ENCODE measurements around the gene SHOC2.

The SHOC2 gene

DNA sequence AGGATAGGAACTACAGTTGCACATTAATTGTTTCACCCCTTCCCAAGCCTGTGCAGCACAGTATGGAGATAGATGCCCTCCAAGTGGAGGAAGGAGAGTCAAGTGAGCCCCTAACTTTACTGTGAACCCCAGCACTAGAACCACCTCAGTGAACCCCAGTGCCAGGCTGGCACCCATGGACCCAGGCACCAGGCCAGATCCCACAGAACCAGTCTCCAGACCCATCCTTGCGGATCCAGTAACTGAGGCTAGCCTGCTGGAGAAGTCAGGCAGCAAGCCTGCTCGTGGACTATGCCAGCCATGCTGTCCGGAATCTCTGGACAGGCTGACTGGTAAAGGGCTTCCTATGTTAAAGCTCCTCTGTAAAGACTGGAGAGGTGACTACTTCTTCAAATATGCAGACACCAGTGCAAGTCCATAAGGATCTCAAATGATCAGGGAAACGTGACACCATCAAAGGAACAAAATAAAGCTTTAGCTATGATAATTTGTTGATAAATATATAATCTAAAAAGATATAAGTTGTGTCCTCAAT is 27.7 kb downstream of the SHOC2 start:
- DNase-seq: no peak

GRCh38 chr10:110951381-110951780 is 32.0 kb downstream of the SHOC2 start:
- DNase-seq: no peak

DNA sequence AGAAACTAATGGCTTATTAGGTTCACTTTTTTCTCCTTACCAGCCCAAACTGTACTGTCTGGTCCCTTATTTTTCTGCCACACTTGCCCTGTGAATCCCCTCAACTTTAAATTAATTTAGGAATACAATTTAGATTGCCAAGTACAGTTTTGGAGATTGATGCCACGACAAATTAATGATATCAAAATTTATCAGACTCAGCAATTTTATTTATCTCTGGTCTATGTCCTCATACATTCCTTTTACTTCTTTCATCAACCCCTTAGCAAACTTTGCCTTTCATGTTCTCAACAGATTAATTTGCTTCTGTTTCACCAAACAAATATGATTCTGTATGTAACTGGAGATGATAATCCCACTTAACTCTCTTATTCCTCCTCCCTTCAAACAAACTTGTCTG is 38.2 kb downstream of the SHOC2 start:
- no peak for DNase-seq

DNA sequence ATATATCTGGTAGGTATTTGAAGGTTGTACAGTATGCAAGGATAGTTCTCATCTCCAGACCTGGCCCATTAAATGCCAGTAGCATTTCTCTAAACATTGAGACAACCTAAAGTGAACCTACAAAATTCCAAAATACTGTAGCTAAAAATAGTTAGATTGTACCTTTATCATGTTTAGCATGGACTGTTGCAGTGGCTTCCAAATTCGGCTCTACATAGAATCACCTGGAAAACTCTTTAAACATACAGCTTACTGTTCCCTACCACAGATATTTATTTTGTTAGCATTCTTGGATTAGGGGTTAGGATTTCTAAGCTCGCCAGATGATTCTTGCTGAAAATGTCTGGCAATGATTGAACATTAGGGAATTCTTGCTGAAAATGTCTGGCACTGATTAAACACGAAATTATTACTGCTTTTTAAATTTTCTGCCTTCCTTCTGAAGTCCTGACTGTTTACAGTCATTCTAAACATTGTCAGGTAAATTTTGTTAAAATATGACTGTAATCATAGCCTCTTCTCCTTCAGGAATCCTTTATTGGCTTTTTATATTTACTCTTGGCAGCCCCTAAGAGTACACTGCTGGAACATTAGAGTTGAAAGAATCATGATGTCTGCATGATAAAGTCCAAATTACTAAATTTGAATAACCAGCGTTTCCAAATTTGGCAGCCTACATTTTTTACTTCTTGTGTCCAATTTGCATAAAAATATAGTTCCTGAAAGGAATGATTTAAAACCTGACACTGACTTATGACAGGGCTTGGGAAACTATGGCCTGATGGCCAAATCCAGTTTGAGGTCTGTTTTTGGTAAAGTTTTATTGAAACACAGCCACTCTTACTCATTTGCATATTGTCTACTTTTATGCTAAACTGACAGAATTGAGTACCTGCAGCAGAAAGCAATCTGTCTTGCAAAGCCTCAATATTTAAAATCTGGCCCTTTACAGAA is 40.3 kb downstream of the SHOC2 start:
- DNase-seq: no peak

DNA sequence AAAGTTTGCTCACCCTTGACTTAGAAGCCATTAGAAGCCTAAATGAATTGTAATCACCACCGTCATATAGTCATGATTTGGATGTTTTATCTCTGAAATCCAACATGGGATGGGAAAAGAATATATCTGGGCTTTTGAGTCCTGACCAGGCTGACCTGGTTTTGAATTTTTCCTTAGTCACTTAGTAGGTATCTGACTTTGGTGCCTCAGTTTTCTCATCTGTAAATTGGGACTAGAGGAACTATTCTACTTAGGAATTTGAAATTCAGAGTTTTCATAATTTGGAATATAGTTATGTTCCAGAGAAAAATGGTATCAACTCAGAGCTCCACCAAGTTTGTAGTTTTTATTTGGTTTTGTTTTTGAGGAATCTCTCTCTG is 40.9 kb downstream of the SHOC2 start:
- DNase-seq: no peak

DNA sequence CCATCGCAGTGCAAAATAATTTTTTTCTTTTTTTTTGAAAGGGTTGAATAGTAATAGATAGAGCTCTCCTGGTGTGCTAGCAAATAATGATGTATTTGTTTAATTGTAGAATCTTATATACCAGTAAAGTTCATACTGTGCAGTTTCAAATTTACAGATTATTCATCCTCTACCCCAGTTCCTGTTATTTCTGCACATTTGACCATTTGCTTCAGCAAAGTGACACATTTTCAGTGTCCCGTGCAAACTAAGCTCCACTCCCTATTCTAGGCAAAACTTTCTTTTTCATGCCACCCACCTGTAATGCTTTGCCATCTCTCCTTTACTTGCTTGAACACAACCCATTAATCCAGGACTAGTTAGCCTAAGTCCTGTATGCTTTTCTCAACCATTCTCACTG is 43.0 kb downstream of the SHOC2 start:
- no peak for DNase-seq

GRCh38 chr10:110963162-110963561 is 43.8 kb downstream of the SHOC2 start:
- no peak for DNase-seq

- DNase-seq: no peak
Measured at GRCh38 chr10:110964681-110965080, 45.3 kb downstream of the SHOC2 start.

- DNase-seq: no peak
Measured at GRCh38 chr10:110965216-110965615, 45.8 kb downstream of the SHOC2 start.

- no peak for DNase-seq
Measured at GRCh38 chr10:110966146-110966545, 46.7 kb downstream of the SHOC2 start.

DNA sequence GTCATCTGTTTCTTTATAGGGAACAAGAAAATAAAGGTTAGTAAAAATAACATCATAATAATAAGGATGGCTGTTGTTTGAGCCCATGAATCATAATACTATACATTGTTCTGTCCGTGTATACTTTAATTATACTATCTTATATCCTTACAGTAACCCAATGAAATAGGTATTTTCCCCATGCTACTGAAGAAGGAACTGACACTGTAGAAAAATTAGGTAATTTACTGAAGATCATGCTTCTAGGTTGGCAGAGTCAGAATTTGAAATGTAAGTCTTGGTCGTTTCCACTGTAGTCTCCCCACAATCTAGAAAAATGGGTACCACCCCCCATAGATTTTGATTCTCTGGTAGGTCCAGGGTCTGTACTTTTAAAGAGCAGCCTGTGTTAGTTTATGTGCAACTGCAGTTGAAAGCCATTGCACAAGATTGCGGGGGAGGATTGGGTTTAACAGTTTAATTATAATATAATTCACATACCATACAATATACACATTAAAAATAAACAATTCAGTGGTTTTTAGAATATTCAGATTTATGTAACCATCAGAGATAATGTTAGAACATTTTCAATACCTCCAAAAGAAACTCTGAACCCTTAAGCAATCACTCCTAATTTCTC is 47.7 kb downstream of the SHOC2 start:
- DNase-seq: no peak

- DNase-seq: no peak
Measured at GRCh38 chr10:110967645-110968044, 48.2 kb downstream of the SHOC2 start.

- DNase-seq: no peak
Measured at GRCh38 chr10:110969183-110969582, 49.8 kb downstream of the SHOC2 start.

DNA sequence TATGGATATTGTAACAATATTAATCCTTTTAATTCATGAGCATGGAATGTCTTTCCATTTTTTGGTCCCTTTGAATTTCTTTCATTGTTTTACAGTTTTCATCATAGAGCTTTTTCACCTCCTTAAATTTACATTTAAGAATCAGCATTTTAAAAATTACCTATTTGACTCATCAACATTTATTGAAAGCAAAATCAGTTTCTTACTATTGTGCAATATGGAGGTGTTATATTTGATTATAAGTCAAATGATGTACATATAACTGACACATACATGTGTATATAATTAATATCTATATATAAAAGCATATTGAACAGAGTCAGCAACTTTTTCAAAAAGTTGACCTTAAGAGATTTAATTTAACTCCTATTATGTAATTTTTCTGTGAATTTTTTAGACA is 52.2 kb downstream of the SHOC2 start:
- DNase-seq: no peak

- DNase-seq: no peak
Measured at GRCh38 chr10:110972231-110973134, 53.1 kb downstream of the SHOC2 start.

DNA sequence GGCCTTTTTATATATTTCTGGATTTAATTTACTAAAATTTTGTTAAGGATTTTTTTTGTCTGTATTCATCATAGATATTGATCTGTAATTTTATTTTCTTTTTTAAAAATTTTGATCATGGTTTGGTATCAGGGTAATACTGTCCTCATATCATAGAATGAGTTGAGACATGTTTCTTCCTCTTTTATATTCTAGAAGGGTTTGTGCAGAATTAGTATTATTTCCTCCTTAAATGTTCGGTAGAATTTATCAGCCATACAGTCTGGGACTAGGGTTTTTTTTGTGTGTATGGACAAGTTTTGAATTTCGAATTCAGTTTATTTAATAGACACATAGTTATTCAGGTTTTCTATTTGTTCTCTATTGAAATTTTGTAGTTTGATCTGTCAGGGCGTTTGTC is 54.0 kb downstream of the SHOC2 start:
- DNase-seq: no peak

DNA sequence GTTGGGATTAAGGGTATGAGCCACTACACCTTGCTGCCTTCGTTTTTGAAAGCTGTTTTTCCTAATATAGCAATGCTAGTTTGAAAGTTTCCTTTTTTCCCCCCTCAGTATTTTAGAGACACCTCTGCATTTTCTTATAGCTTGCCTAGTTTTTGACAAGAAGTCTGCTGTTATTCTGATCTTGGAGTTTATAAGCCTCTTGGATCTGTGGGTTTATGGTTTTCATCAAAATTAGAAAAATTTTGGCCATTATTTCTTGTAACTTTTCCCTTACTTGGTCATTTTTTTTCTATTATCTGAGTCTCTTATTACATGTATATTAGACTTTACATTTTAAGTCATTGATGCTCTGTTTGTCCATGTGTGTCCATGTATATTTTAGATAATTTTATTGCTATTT is 57.2 kb downstream of the SHOC2 start:
- DNase-seq: no peak

DNA sequence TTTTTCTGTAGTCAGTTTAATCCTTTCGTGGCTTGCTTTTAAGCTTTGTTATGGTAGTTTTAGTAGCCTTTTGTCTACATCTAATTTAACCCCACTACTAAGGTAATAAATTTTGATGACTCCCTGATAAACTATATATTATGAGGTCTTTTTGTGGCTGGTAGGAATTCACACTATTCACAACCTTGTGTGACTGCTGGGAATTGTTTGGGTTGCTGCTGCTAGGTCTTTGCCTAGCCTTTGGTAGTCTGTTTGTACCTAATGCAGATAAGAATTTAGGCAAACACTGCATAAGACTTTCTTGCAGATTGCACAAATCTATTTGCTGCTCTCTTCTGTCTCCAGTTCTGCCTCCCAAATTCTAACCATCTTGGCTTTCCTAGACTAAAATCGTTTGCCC is 58.3 kb downstream of the SHOC2 start:
- no peak for DNase-seq

- no peak for DNase-seq
Measured at GRCh38 chr10:110978204-110978603, 58.8 kb downstream of the SHOC2 start.

DNA sequence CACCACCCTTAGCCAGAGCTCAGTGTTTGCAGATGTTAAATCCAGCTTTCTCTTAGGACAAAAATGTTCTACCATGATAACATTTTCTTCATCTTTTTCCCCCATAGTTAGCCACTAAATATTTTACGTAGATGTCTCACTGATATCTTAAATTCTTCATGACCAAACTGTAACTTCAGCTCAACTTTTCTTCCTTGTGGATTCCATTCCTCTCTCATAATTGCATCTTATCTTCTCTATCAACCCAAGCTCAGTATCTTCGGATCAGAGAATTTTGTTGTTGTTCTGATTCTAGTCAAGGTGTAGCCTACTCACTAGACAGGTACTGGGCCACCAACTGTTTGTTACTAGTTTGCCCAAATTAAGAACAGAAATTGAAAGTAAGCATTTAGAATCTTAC is 60.2 kb downstream of the SHOC2 start:
- no peak for DNase-seq

- peak in 1 of 5 donors; percentile 11 for DNase-seq
Measured at GRCh38 chr10:110980807-110981206, 61.4 kb downstream of the SHOC2 start.

DNA sequence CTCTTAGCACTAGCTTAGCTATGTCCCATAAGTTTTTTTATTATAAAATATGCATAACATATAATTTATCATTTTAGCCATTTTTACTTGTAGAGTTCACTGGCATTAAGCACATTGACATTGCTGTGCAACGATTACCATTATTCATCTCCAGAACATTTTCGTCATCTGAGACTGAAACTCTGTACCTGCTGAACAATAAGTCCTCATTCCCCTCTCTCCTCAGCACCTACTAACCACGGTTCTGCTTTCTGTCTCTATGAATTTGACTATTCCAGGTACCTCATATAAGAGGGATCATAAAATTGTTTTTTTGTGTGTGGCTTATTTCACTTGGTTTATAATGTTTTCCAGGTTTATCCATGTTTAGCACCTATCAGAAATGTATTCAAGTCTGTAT is 64.1 kb downstream of the SHOC2 start:
- DNase-seq: no peak

Measured in T-helper 1 cell (primary cell).